A549 treated with Hydrocortisone at 1 μM for 4 hours (cell line): ENCODE data around the gene SLC47A1. TPM values are rescaled to one million over a fixed set of nuclear protein-coding genes. Genes with fewer than 3 reads are reported as not detected.

Experiments used
- total RNA-seq: library from RNA; stranded (reverse); fragments of 200-300 nt; extraction: Qiagen RNA extraction; gene quantifications from 5 replicates; pipeline ENCODE4 v1.2.3, GENCODE V29; 2022

Gene SLC47A1
- 19.3 to 24.3 TPM (median 20.6 TPM) in 5 replicates for total RNA-seq

GRCh38 chr17:19533718-19534561 is at the start of gene SLC47A1:
Gene SLC47A1 (plus strand): TSS chr17:19533854. CDS start chr17:19533940, 86 bp downstream.

Other genes with a start within 250 kb of the SLC47A1 start
- gene B9D1, start 171.1 kb upstream of the SLC47A1 start, total RNA-seq = 43.7 to 50.7 TPM (median 46.2 TPM) in 5 replicates
- 22.4 to 30.6 TPM (median 26.2 TPM) in 5 replicates for gene MAPK7, start 155.4 kb upstream of the SLC47A1 start, total RNA-seq
- 0.10 to 0.14 TPM (median 0.10 TPM) in 3 of 5 replicates, not detected in the others for gene MFAP4, start 146.7 kb upstream of the SLC47A1 start, total RNA-seq
- 0.48 to 0.71 TPM (median 0.62 TPM) in 5 replicates for gene RNF112, start 122.6 kb upstream of the SLC47A1 start, total RNA-seq
- gene ALDH3A2, start 114.9 kb downstream of the SLC47A1 start, total RNA-seq = 153 to 181 TPM (median 170 TPM) in 5 replicates
- 0.05 to 0.12 TPM (median 0.09 TPM) in 5 replicates for gene SLC47A2, start 182.7 kb downstream of the SLC47A1 start, total RNA-seq
- gene ALDH3A1, start 214.4 kb downstream of the SLC47A1 start, total RNA-seq = 766 to 1,130 TPM (median 782 TPM) in 5 replicates